Measurements from ENCODE around the gene CD55.

- TF ChIP-seq CTCF (IDR thresholded peaks at IDR 0.05; ENCODE audit: low read depth, low read length, poor library complexity, severe bottlenecking): no peak
- TF ChIP-seq EZH2phosphoT487 (IDR thresholded peaks at IDR 0.05; ENCODE audit: borderline replicate concordance, low read length): no peak
Measured at GRCh38 chr1:207366022-207366421, 44.5 kb downstream of the CD55 start.
